HepG2 (cell line): ENCODE measurements around the gene SMLR1. TPM values are rescaled to one million over a fixed set of nuclear protein-coding genes. Genes with fewer than 3 reads are reported as not detected.

ENCODE experiments used
- ATM ChIP-seq: fragments of 450-650 bp; IDR thresholded peaks from 2 replicates; pipeline ENCODE4 v1.7.1; 2017; ENCODE audit warnings: mild to moderate bottlenecking, borderline replicate concordance
- BRD4 ChIP-seq: sonication (generic); formaldehyde crosslinking; IDR thresholded peaks from 2 replicates; pipeline ENCODE4 v1.4.0; 2020; ENCODE audit warnings: missing genetic modification reagents
- CBFB ChIP-seq: sonication (generic); formaldehyde crosslinking; IDR thresholded peaks from 2 replicates; pipeline ENCODE4 v1.4.0; 2020; ENCODE audit warnings: missing genetic modification reagents
- EEA1 ChIP-seq: sonication (generic); formaldehyde crosslinking; IDR thresholded peaks from 2 replicates; pipeline ENCODE4 v1.5.1; 2020; ENCODE audit warnings: mild to moderate bottlenecking, missing genetic modification reagents, borderline replicate concordance
- ETV5 ChIP-seq: IDR thresholded peaks from 2 replicates; pipeline ENCODE4 v1.6.1; 2018; ENCODE audit warnings: missing biosample characterization, missing genetic modification reagents, inconsistent platforms, borderline replicate concordance
- GLI4 ChIP-seq: sonication (generic); formaldehyde crosslinking; IDR thresholded peaks from 2 replicates; pipeline ENCODE4 v1.5.1; 2020; ENCODE audit warnings: missing genetic modification reagents, mild to moderate bottlenecking, moderate library complexity, borderline replicate concordance
- KDM4B ChIP-seq: sonication (generic); formaldehyde crosslinking; IDR thresholded peaks from 2 replicates; pipeline ENCODE4 v1.4.0; 2020; ENCODE audit warnings: missing genetic modification reagents
- MAFF ChIP-seq: IDR thresholded peaks from 2 replicates; pipeline ENCODE4 v1.6.1; 2011; ENCODE audit warnings: low read depth, low read length, improper control_type of control experiment
- PTBP1 ChIP-seq: fragments of 200-400 bp; formaldehyde crosslinking; IDR thresholded peaks from 2 replicates; pipeline ENCODE4 v1.6.1; 2018; ENCODE audit warnings: low read length, low read depth; ENCODE audit not compliant: poor library complexity, severe bottlenecking
- RNF219 ChIP-seq: sonication (generic); formaldehyde crosslinking; IDR thresholded peaks from 2 replicates; pipeline ENCODE4 v1.5.0; 2020; ENCODE audit warnings: mild to moderate bottlenecking, missing genetic modification reagents
- TFE3 ChIP-seq: IDR thresholded peaks from 2 replicates; pipeline ENCODE4 v1.6.1; 2016
- ZBTB8A ChIP-seq: sonication (generic); formaldehyde crosslinking; IDR thresholded peaks from 2 replicates; pipeline ENCODE4 v1.4.0; 2020; ENCODE audit warnings: mild to moderate bottlenecking, low read depth, missing genetic modification reagents, borderline replicate concordance
- ZEB1 ChIP-seq: IDR thresholded peaks from 2 replicates; pipeline ENCODE4 v1.6.1; 2012; ENCODE audit warnings: mild to moderate bottlenecking, low read depth, inconsistent platforms; ENCODE audit not compliant: insufficient replicate concordance
- ZNF17 ChIP-seq: sonication (generic); formaldehyde crosslinking; IDR thresholded peaks from 2 replicates; pipeline ENCODE4 v1.5.0; 2020; ENCODE audit warnings: mild to moderate bottlenecking, missing genetic modification reagents
- ZNF263 ChIP-seq: sonication (generic); formaldehyde crosslinking; IDR thresholded peaks from 2 replicates; pipeline ENCODE4 v1.4.0; 2020; ENCODE audit warnings: missing genetic modification reagents
- ZNF816 ChIP-seq: sonication (generic); formaldehyde crosslinking; IDR thresholded peaks from 2 replicates; pipeline ENCODE4 v1.8.0; 2022; ENCODE audit warnings: missing genetic modification reagents, mild to moderate bottlenecking, borderline replicate concordance
- polyA plus RNA-seq, 8 experiments: library from polyadenylated mRNA; depleted of rRNA in 3 of 8; stranded (reverse) in 7 of 8; unstranded in 1 of 8; fragments of >200 nt; fragmentation: Illumina TruSeq in 4 of 8; extraction: Trizol in 4 of 8; gene quantifications; 2 replicates each; pipeline versions ENCODE4 v1.2.1 to v1.2.3, GENCODE V29; 2011 to 2016; ENCODE audit warnings: low read depth in 4 of 8, missing spikeins in 1 of 8, mixed read lengths in 1 of 8; ENCODE audit not compliant: insufficient read depth in 1 of 8
- total RNA-seq, 5 experiments: library from RNA; depleted of rRNA; stranded (reverse); fragments of >200 nt; fragmentation: Illumina TruSeq; extraction: Trizol; gene quantifications; 2 replicates each; pipeline ENCODE4 v1.2.3, GENCODE V29; 2016; ENCODE audit warnings: low read depth in 1 of 5
- TF ChIP-seq, protein P1 (sequence below): IDR thresholded peaks from 2 replicates; pipeline ENCODE4 v1.6.1; 2016; ENCODE audit warnings: missing compliant biosample characterization, missing genetic modification reagents, borderline replicate concordance
- TF ChIP-seq, protein P2 (sequence below): sonication (generic); formaldehyde crosslinking; IDR thresholded peaks from 2 replicates; pipeline ENCODE4 v1.4.0; 2020; ENCODE audit warnings: mild to moderate bottlenecking, missing genetic modification reagents
- TF ChIP-seq, protein P3 (sequence below): sonication (generic); formaldehyde crosslinking; IDR thresholded peaks from 2 replicates; pipeline ENCODE4 v1.8.0; 2022; ENCODE audit warnings: mild to moderate bottlenecking, missing genetic modification reagents
- TF ChIP-seq, protein P4 (sequence below): sonication (generic); formaldehyde crosslinking; IDR thresholded peaks from 2 replicates; pipeline ENCODE4 v1.5.1; 2020; ENCODE audit warnings: missing genetic modification reagents, mild to moderate bottlenecking, borderline replicate concordance
- TF ChIP-seq, protein P5 (sequence below): sonication (generic); formaldehyde crosslinking; IDR thresholded peaks from 2 replicates; pipeline ENCODE4 v1.5.0; 2020; ENCODE audit warnings: missing genetic modification reagents

SMLR1 gene
- total and polyA plus RNA-seq, 2 of the 13 experiments (the other 11 are each of a cell fraction or from before 2014, with no cell fraction given) = 41.8 to 104 TPM

- TF ChIP-seq KDM4B (CRISPR knock-in tag) (no peak), ZNF263 (CRISPR knock-in tag) (no peak), MAFF (no peak), PTBP1 (no peak), CBFB (CRISPR knock-in tag) (no peak), RNF219 (no peak), EEA1 (CRISPR knock-in tag) (no peak), ZEB1 (no peak), BRD4 (CRISPR knock-in tag) (no peak), ZNF17 (CRISPR knock-in tag) (no peak), ZNF816 (CRISPR knock-in tag) (no peak), ZBTB8A (no peak), ATM (no peak), ETV5 (CRISPR knock-in tag) (no peak), GLI4 (CRISPR knock-in tag) (no peak), TFE3 (CRISPR knock-in tag) (no peak)
- TF ChIP-seq, protein P1, sequence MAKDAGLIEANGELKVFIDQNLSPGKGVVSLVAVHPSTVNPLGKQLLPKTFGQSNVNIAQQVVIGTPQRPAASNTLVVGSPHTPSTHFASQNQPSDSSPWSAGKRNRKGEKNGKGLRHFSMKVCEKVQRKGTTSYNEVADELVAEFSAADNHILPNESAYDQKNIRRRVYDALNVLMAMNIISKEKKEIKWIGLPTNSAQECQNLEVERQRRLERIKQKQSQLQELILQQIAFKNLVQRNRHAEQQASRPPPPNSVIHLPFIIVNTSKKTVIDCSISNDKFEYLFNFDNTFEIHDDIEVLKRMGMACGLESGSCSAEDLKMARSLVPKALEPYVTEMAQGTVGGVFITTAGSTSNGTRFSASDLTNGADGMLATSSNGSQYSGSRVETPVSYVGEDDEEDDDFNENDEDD (CRISPR knock-in tag) = no peak
- TF ChIP-seq, protein P2, sequence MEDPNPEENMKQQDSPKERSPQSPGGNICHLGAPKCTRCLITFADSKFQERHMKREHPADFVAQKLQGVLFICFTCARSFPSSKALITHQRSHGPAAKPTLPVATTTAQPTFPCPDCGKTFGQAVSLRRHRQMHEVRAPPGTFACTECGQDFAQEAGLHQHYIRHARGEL = 0 out of 2 replicates have a peak, but pooled peaks have one; percentile 17
- TF ChIP-seq, protein P3, sequence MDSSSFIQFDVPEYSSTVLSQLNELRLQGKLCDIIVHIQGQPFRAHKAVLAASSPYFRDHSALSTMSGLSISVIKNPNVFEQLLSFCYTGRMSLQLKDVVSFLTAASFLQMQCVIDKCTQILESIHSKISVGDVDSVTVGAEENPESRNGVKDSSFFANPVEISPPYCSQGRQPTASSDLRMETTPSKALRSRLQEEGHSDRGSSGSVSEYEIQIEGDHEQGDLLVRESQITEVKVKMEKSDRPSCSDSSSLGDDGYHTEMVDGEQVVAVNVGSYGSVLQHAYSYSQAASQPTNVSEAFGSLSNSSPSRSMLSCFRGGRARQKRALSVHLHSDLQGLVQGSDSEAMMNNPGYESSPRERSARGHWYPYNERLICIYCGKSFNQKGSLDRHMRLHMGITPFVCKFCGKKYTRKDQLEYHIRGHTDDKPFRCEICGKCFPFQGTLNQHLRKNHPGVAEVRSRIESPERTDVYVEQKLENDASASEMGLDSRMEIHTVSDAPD = no peak
- TF ChIP-seq, protein P4, sequence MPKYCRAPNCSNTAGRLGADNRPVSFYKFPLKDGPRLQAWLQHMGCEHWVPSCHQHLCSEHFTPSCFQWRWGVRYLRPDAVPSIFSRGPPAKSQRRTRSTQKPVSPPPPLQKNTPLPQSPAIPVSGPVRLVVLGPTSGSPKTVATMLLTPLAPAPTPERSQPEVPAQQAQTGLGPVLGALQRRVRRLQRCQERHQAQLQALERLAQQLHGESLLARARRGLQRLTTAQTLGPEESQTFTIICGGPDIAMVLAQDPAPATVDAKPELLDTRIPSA (CRISPR knock-in tag) = no peak
- TF ChIP-seq, protein P5, sequence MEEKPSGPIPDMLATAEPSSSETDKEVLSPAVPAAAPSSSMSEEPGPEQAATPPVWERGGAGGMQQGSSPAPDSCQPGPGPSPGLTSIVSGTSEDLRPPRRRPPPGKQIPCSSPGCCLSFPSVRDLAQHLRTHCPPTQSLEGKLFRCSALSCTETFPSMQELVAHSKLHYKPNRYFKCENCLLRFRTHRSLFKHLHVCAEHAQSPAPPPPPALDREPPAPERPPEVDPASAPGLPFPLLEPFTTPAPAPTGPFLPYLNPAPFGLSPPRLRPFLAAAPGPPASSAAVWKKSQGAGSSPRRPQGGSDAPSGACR (CRISPR knock-in tag) = 0 out of 2 replicates have a peak, but pooled peaks have one; percentile 32
These were observed 25.8 kb downstream of the SMLR1 start (continued) for GRCh38 chr6:130852844-130853554.
